DND-41 (cell line): Measurements from ENCODE around the gene IFNL3.

ENCODE experiments used
- CTCF ChIP-seq: IDR thresholded peaks from 2 replicates; pipeline ENCODE4 v1.5.1; 2012; ENCODE audit warnings: borderline replicate concordance, low read length, moderate library complexity, mild to moderate bottlenecking; ENCODE audit not compliant: poor library complexity, severe bottlenecking; ENCODE audit errors: extremely low read depth
- EZH2 ChIP-seq: IDR thresholded peaks from 3 replicates; pipeline ENCODE4 v1.6.1; 2012; ENCODE audit warnings: borderline replicate concordance, low read depth, mild to moderate bottlenecking, moderate library complexity, low read length, inconsistent platforms; ENCODE audit not compliant: severe bottlenecking

- no peak for TF ChIP-seq CTCF
- TF ChIP-seq EZH2, result no peak
These were observed 4.4 kb downstream of the IFNL3 start for GRCh38 chr19:39240421-39240820.
